Astrocyte (in vitro differentiated cells and primary cell): Measurements from ENCODE around the gene C6orf89.

Experiments
- EZH2 ChIP-seq: IDR thresholded peaks from 2 replicates; pipeline ENCODE4 v1.6.1; 2012; ENCODE audit warnings: mild to moderate bottlenecking, low read length, inconsistent platforms; ENCODE audit not compliant: insufficient read depth
- TF ChIP-seq, protein P1 (sequence below): IDR thresholded peaks from 2 replicates; pipeline ENCODE4 v1.5.1; 2011; ENCODE audit warnings: low read depth, mild to moderate bottlenecking, inconsistent platforms, low read length, moderate library complexity; ENCODE audit not compliant: insufficient read depth

- TF ChIP-seq, protein P1, sequence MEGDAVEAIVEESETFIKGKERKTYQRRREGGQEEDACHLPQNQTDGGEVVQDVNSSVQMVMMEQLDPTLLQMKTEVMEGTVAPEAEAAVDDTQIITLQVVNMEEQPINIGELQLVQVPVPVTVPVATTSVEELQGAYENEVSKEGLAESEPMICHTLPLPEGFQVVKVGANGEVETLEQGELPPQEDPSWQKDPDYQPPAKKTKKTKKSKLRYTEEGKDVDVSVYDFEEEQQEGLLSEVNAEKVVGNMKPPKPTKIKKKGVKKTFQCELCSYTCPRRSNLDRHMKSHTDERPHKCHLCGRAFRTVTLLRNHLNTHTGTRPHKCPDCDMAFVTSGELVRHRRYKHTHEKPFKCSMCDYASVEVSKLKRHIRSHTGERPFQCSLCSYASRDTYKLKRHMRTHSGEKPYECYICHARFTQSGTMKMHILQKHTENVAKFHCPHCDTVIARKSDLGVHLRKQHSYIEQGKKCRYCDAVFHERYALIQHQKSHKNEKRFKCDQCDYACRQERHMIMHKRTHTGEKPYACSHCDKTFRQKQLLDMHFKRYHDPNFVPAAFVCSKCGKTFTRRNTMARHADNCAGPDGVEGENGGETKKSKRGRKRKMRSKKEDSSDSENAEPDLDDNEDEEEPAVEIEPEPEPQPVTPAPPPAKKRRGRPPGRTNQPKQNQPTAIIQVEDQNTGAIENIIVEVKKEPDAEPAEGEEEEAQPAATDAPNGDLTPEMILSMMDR = no peak
- TF ChIP-seq EZH2 = no peak
Measured at GRCh38 chr6:36837686-36838085, 48.1 kb upstream of the C6orf89 start.
